ENCODE data around the gene SPATS2.
A peak's percentile ranks its signal among the peaks of the same experiment; 100 is the strongest.

Gene SPATS2

DNA sequence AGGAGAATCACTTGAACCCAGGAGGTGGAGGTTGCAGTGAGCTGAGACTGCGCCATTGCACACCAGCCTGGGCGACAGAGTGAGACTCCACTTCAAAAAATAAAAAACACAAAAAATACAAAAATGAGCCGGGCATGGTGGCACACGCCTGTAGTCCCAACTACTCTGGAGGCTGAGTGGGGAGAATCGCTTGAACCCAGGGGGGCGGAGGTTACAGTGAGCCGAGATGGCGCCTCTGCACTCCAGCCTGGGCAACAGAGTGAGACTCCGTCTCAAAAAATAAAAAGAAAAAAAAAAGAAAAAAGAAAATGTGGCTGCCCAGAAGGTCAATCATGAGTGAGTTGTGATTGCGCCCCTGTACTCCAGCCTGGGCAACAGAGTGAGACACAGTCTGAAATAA lies 11.3 kb upstream of the SPATS2 start:
- Histone ChIP-seq H3K36me3 (ENCODE audit: control insufficient read depth in 2 of 2, insufficient read depth in 1 of 2, low read length in 2 of 2) (no peaks in the 10 kb centered on the region), H3K9me3 (ENCODE audit: control insufficient read depth, insufficient read depth, low read depth, low read length) (no peaks in the 10 kb centered on the region), H3K4me3 (ENCODE audit: low read depth, low read length) (no peak overlapping the region), H3K27ac (ENCODE audit: extremely low read depth, low read depth, low read length) (no peak overlapping the region), H3K4me1 (ENCODE audit: control insufficient read depth, insufficient read depth, low read length) (no peaks in the 10 kb centered on the region)
- POLR2A ChIA-PET = no interaction called here
- CTCF ChIA-PET = interaction anchor here (0.7 to 11.9 kb wide), 13 partner anchors 8 to 471 kb away, joined by 3 to 517 read pairs (median 41); partner anchors contain the start of genes C1QL4, DNAJC22, PRPH and SPATS2
- TF ChIP-seq ZNF121 (tag by site-specific recombination; IDR thresholded peaks at IDR 0.05) (peak; percentile 85), ZNF555 (tag by site-specific recombination; conservative IDR thresholded peaks at IDR 0.05) (no peak)

DNA sequence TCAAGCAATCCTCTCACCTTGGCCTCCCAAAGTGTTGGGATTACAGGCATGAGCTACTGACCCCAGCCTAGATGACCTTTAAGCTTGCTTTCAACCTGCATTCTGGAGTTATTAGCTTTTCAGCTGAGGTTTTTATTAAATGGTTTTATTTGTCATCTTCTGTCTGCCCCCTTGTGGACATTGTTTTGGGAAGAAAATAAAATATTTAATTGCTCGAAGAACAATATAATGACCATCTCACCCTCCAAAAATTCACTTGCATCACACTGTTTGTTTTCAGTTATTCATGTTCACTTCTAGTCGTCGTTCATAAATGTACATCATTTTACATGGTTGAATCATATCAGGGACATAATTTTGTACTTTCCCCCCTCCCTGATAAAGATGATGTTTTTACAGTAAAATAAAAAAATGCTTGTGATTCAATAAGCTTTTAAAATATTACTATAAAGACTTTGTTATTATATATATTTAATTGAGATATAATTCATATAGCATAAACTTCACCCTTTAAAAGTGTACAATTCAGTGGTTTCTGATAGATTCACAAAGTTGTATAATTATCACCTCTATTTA lies 10.1 kb upstream of the SPATS2 start:
- H3K9me3 ChIP-seq (ENCODE audit: control insufficient read depth, insufficient read depth, low read depth, low read length) = no peaks in the 10 kb centered on the region
- H3K27ac ChIP-seq (ENCODE audit: extremely low read depth, low read depth, low read length) = no peak overlapping the region
- H3K36me3 ChIP-seq (ENCODE audit: control insufficient read depth in 2 of 2, insufficient read depth in 1 of 2, low read length in 2 of 2) = no peaks in the 10 kb centered on the region
- no peak overlapping the region for H3K4me3 ChIP-seq (ENCODE audit: low read depth, low read length)
- no peaks in the 10 kb centered on the region for H3K4me1 ChIP-seq (ENCODE audit: control insufficient read depth, insufficient read depth, low read length)
- POLR2A ChIA-PET = interaction anchor here (0.6 to 1.9 kb wide), 7 partner anchors 9 to 156 kb away, joined by 3 to 7 read pairs (median 4); partner anchors contain the start of gene SPATS2
- CTCF ChIA-PET = interaction anchor here (0.6 to 11.9 kb wide), 34 partner anchors 9 to 840 kb away, joined by 3 to 517 read pairs (median 11); partner anchors contain the start of genes C1QL4, DNAJC22, PRPH and SPATS2
- TF ChIP-seq, protein P1, sequence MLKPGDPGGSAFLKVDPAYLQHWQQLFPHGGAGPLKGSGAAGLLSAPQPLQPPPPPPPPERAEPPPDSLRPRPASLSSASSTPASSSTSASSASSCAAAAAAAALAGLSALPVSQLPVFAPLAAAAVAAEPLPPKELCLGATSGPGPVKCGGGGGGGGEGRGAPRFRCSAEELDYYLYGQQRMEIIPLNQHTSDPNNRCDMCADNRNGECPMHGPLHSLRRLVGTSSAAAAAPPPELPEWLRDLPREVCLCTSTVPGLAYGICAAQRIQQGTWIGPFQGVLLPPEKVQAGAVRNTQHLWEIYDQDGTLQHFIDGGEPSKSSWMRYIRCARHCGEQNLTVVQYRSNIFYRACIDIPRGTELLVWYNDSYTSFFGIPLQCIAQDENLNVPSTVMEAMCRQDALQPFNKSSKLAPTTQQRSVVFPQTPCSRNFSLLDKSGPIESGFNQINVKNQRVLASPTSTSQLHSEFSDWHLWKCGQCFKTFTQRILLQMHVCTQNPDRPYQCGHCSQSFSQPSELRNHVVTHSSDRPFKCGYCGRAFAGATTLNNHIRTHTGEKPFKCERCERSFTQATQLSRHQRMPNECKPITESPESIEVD (tag by site-specific recombination; IDR thresholded peaks at IDR 0.05) = 0 out of 2 replicates have a peak, but pooled peaks have one; percentile 15
- TF ChIP-seq ZNF654 (tag by site-specific recombination; IDR thresholded peaks at IDR 0.05; ENCODE audit: low read depth) (peak; percentile 48), ZNF350 (tag by site-specific recombination; IDR thresholded peaks at IDR 0.05) (no peak)

DNA sequence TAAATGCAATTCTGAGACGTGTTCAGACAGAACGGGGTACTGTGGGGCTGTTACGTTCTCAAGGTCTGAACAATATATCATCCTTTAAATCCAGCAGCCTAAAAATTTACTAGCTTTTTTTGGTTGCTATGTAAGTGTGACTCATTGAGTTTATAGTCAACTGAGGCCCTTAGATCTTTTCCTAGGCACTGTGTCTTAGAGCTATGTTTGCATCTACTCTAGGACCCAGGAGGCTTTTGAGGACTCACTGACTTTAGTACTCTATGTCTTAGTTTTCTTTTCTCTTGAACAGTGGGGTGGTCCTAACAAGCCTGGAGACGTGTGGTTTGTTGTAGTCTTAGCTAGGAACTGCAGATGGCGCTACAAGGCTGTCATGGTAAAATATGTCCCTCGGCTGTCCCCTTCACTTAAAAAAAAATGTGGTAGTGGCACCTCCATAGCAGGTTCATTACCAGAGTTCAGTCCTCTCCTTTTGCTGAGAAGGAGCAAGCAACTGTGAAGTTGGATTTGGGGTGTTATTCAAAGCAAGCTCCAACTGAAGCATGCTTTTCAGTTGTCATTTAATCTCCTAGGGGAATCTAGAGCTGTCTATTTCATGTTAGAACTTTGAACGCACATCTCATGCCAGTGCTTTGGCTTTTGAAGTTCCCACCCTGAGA lies 8.7 kb upstream of the SPATS2 start:
- Histone ChIP-seq H3K4me1 (ENCODE audit: control insufficient read depth, insufficient read depth, low read length) (no peaks in the 10 kb centered on the region), H3K9me3 (ENCODE audit: control insufficient read depth, insufficient read depth, low read depth, low read length) (no peaks in the 10 kb centered on the region), H3K36me3 (ENCODE audit: control insufficient read depth in 2 of 2, insufficient read depth in 1 of 2, low read length in 2 of 2) (no peaks in the 10 kb centered on the region), H3K4me3 (ENCODE audit: low read depth, low read length) (no peak overlapping the region), H3K27ac (ENCODE audit: extremely low read depth, low read depth, low read length) (no peak overlapping the region)
- ChIA-PET CTCF (interaction anchor here (0.6 to 11.9 kb wide), 72 partner anchors 8 to 427 kb away, joined by 3 to 517 read pairs (median 5); partner anchors contain the start of genes C1QL4, DNAJC22, KCNH3 and PRPF40B), POLR2A (interaction anchor here (0.6 to 1.9 kb wide), 14 partner anchors 9 to 967 kb away, joined by 3 to 14 read pairs (median 5); partner anchors contain the start of gene SPATS2)
- TF ChIP-seq, protein P2, sequence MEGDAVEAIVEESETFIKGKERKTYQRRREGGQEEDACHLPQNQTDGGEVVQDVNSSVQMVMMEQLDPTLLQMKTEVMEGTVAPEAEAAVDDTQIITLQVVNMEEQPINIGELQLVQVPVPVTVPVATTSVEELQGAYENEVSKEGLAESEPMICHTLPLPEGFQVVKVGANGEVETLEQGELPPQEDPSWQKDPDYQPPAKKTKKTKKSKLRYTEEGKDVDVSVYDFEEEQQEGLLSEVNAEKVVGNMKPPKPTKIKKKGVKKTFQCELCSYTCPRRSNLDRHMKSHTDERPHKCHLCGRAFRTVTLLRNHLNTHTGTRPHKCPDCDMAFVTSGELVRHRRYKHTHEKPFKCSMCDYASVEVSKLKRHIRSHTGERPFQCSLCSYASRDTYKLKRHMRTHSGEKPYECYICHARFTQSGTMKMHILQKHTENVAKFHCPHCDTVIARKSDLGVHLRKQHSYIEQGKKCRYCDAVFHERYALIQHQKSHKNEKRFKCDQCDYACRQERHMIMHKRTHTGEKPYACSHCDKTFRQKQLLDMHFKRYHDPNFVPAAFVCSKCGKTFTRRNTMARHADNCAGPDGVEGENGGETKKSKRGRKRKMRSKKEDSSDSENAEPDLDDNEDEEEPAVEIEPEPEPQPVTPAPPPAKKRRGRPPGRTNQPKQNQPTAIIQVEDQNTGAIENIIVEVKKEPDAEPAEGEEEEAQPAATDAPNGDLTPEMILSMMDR (tag by site-specific recombination; IDR thresholded peaks at IDR 0.05) = peak; percentile 78
- TF ChIP-seq, protein P3, sequence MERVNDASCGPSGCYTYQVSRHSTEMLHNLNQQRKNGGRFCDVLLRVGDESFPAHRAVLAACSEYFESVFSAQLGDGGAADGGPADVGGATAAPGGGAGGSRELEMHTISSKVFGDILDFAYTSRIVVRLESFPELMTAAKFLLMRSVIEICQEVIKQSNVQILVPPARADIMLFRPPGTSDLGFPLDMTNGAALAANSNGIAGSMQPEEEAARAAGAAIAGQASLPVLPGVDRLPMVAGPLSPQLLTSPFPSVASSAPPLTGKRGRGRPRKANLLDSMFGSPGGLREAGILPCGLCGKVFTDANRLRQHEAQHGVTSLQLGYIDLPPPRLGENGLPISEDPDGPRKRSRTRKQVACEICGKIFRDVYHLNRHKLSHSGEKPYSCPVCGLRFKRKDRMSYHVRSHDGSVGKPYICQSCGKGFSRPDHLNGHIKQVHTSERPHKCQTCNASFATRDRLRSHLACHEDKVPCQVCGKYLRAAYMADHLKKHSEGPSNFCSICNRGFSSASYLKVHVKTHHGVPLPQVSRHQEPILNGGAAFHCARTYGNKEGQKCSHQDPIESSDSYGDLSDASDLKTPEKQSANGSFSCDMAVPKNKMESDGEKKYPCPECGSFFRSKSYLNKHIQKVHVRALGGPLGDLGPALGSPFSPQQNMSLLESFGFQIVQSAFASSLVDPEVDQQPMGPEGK (tag by site-specific recombination; IDR thresholded peaks at IDR 0.05) = peak; percentile 44; the same call in 1 of the 2 replicates
- TF ChIP-seq ZNF561 (tag by site-specific recombination; IDR thresholded peaks at IDR 0.05; ENCODE audit: borderline replicate concordance) = 0 out of 2 replicates have a peak, but pooled peaks have one; percentile 52
- peak; percentile 14; the same call in 1 of the 2 replicates for TF ChIP-seq GLIS1 (tag by site-specific recombination; IDR thresholded peaks at IDR 0.05)
- TF ChIP-seq SP7 (tag by site-specific recombination; IDR thresholded peaks at IDR 0.05) = peak; percentile 54; the same call in 1 of the 2 replicates
- peak; percentile 55 for TF ChIP-seq ZNF335 (tag by site-specific recombination; conservative IDR thresholded peaks at IDR 0.05)
- TF ChIP-seq ZNF660 (tag by site-specific recombination; IDR thresholded peaks at IDR 0.05) = peak; percentile 61; the same call in 1 of the 2 replicates
- TF ChIP-seq, protein P4, sequence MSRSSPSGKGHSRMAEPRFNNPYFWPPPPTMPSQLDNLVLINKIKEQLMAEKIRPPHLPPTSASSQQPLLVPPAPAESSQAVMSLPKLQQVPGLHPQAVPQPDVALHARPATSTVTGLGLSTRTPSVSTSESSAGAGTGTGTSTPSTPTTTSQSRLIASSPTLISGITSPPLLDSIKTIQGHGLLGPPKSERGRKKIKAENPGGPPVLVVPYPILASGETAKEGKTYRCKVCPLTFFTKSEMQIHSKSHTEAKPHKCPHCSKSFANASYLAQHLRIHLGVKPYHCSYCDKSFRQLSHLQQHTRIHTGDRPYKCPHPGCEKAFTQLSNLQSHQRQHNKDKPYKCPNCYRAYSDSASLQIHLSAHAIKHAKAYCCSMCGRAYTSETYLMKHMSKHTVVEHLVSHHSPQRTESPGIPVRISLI (tag by site-specific recombination; IDR thresholded peaks at IDR 0.05) = peak; percentile 80; the same call in 1 of the 2 replicates
- TF ChIP-seq, protein P5, sequence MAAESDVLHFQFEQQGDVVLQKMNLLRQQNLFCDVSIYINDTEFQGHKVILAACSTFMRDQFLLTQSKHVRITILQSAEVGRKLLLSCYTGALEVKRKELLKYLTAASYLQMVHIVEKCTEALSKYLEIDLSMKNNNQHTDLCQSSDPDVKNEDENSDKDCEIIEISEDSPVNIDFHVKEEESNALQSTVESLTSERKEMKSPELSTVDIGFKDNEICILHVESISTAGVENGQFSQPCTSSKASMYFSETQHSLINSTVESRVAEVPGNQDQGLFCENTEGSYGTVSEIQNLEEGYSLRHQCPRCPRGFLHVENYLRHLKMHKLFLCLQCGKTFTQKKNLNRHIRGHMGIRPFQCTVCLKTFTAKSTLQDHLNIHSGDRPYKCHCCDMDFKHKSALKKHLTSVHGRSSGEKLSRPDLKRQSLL (tag by site-specific recombination; IDR thresholded peaks at IDR 0.05) = peak; percentile 83; the same call in 1 of the 2 replicates
- TF ChIP-seq, protein P6, sequence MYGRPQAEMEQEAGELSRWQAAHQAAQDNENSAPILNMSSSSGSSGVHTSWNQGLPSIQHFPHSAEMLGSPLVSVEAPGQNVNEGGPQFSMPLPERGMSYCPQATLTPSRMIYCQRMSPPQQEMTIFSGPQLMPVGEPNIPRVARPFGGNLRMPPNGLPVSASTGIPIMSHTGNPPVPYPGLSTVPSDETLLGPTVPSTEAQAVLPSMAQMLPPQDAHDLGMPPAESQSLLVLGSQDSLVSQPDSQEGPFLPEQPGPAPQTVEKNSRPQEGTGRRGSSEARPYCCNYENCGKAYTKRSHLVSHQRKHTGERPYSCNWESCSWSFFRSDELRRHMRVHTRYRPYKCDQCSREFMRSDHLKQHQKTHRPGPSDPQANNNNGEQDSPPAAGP (tag by site-specific recombination; IDR thresholded peaks at IDR 0.05) = 0 out of 2 replicates have a peak, but pooled peaks have one; percentile 15
- no peak for TF ChIP-seq ZNF138 (tag by site-specific recombination; IDR thresholded peaks at IDR 0.05; ENCODE audit: borderline replicate concordance)
- TF ChIP-seq, protein P7, sequence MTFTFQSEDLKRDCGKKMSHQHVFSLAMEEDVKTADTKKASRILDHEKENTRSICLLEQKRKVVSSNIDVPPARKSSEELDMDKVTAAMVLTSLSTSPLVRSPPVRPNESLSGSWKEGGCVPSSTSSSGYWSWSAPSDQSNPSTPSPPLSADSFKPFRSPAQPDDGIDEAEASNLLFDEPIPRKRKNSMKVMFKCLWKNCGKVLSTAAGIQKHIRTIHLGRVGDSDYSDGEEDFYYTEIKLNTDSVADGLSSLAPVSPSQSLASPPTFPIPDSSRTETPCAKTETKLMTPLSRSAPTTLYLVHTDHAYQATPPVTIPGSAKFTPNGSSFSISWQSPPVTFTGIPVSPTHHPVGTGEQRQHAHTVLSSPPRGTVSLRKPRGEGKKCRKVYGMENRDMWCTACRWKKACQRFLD (tag by site-specific recombination; IDR thresholded peaks at IDR 0.05) = no peak
- peak; percentile 96 for TF ChIP-seq ZNF654 (tag by site-specific recombination; IDR thresholded peaks at IDR 0.05; ENCODE audit: low read depth)
